DOHH2 (cell line): ENCODE measurements around the gene GATAD1.
A peak's percentile ranks its signal among the peaks of the same experiment; 100 is the strongest.

Experiments
- H3F3A ChIP-seq: fragments of 200-600 bp; sonication (generic), shearing (Covaris generic); 2 replicates; pipeline ENCODE4 v1.6.0; 2016; ENCODE audit warnings: antibody characterized with exemption, mild to moderate bottlenecking; ENCODE audit not compliant: control insufficient read depth, insufficient read depth
- H3K27ac ChIP-seq: fragments of 200-600 bp; sonication (generic); 2 replicates; pipeline ENCODE4 v1.5.1; 2014; ENCODE audit warnings: low read depth, mild to moderate bottlenecking, low read length, moderate library complexity
- H3K27me3 ChIP-seq: fragments of 200-600 bp; sonication (generic); 2 replicates; pipeline ENCODE4 v1.6.1; 2014; ENCODE audit warnings: mild to moderate bottlenecking, low read length, mixed read lengths; ENCODE audit not compliant: control insufficient read depth
- H3K36me3 ChIP-seq: fragments of 200-600 bp; sonication (generic); 2 replicates; pipeline ENCODE4 v1.6.1; 2014; ENCODE audit warnings: mild to moderate bottlenecking, low read length, moderate library complexity, mixed read lengths; ENCODE audit not compliant: control insufficient read depth
- H3K4me1 ChIP-seq: fragments of 200-600 bp; sonication (generic); 2 replicates; pipeline ENCODE4 v1.6.1; 2014; ENCODE audit warnings: mild to moderate bottlenecking, low read length, mixed read lengths; ENCODE audit not compliant: control insufficient read depth
- H3K4me2 ChIP-seq: fragments of 200-600 bp; sonication (generic); 2 replicates; pipeline ENCODE4 v1.6.0; 2014; ENCODE audit warnings: mild to moderate bottlenecking, low read length, moderate library complexity
- H3K4me3 ChIP-seq: fragments of 200-600 bp; sonication (generic); 2 replicates; pipeline ENCODE4 v1.5.1; 2014; ENCODE audit warnings: mild to moderate bottlenecking, low read length, mixed read lengths
- H3K79me2 ChIP-seq: fragments of 200-600 bp; sonication (generic); 2 replicates; pipeline ENCODE4 v1.6.1; 2014; ENCODE audit warnings: mild to moderate bottlenecking, low read length, mixed read lengths; ENCODE audit not compliant: control insufficient read depth
- H3K9me2 ChIP-seq: fragments of 200-600 bp; sonication (generic); replicated peaks from 2 replicates; pipeline ENCODE4 v1.6.1; 2014; ENCODE audit warnings: mild to moderate bottlenecking, low read length, mixed read lengths; ENCODE audit not compliant: control insufficient read depth
- H3K9me3 ChIP-seq: fragments of 200-600 bp; sonication (generic); 2 replicates; pipeline ENCODE4 v1.6.1; 2014; ENCODE audit warnings: antibody characterized with exemption, low read length, mixed read lengths; ENCODE audit not compliant: control insufficient read depth, insufficient read depth
- H4K20me1 ChIP-seq: fragments of 200-600 bp; sonication (generic); 2 replicates; pipeline ENCODE4 v1.6.0; 2014; ENCODE audit warnings: low read depth, mild to moderate bottlenecking, antibody characterized with exemption, low read length, moderate library complexity; ENCODE audit not compliant: control insufficient read depth, insufficient read depth
- EZH2phosphoT487 ChIP-seq: fragments of 200-600 bp; sonication (generic); IDR thresholded peaks from 2 replicates; pipeline ENCODE4 v1.6.1; 2017; ENCODE audit warnings: borderline replicate concordance, mild to moderate bottlenecking, antibody characterized with exemption, low read length, moderate library complexity, mixed read lengths
- TF ChIP-seq, protein P1 (sequence below): fragments of 200-600 bp; sonication (generic); IDR thresholded peaks from one replicate; pipeline ENCODE4 v1.5.1; 2014; ENCODE audit warnings: antibody characterized with exemption, mild to moderate bottlenecking, low read depth, low read length; ENCODE audit not compliant: poor library complexity, severe bottlenecking

GATAD1 gene, protein sequence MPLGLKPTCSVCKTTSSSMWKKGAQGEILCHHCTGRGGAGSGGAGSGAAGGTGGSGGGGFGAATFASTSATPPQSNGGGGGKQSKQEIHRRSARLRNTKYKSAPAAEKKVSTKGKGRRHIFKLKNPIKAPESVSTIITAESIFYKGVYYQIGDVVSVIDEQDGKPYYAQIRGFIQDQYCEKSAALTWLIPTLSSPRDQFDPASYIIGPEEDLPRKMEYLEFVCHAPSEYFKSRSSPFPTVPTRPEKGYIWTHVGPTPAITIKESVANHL

DNA sequence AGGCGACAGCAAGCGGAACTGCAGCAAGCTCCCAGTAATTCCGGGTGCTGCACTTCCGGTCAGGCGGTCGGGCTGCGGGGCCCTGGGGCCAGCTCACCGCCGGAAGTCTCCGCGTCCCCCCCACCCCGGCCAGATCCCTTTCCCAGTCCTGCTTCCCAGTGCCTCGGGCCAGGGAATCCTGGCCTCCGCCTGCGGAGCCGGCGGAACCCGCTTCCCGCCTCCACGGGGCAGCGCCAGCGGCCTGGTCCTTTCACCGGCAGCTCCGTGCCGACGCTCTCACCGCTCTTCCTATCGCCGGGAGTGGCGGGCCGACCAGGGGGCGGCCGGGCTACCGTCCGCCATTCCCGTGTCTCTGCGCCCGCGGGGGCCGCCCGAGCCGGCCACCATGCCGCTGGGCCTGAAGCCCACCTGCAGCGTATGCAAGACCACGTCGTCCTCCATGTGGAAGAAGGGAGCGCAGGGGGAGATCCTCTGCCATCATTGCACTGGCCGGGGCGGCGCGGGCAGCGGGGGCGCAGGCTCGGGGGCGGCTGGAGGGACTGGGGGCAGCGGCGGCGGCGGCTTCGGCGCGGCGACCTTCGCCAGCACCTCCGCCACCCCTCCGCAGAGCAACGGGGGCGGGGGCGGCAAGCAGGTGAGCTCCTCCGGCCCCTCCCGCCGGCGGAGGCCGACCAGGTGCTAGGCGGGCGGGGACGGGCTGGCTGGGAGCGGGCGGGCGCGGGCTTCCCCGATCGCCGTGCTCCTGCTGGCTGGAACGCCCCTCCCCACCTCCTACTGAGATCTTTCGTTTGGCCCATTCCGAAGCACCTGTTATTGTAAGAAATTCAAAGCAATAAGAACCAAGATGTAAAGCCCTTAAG, at the start of gene GATAD1:
Gene GATAD1, plus strand, starts transcription at position 138 of the 860 bp plus-strand sequence. Its CDS starts 248 bp downstream, at position 386.
- peaks cover 37% of the 10 kb centered on the region for H3K36me3 ChIP-seq
- no peaks in the 10 kb centered on the region for H4K20me1 ChIP-seq
- peak within 1 kb of the TSS; percentile 71 for H3K4me2 ChIP-seq
- no peaks in the 10 kb centered on the region for H3K27me3 ChIP-seq
- no peak for TF ChIP-seq EZH2phosphoT487
- TF ChIP-seq, protein P1, sequence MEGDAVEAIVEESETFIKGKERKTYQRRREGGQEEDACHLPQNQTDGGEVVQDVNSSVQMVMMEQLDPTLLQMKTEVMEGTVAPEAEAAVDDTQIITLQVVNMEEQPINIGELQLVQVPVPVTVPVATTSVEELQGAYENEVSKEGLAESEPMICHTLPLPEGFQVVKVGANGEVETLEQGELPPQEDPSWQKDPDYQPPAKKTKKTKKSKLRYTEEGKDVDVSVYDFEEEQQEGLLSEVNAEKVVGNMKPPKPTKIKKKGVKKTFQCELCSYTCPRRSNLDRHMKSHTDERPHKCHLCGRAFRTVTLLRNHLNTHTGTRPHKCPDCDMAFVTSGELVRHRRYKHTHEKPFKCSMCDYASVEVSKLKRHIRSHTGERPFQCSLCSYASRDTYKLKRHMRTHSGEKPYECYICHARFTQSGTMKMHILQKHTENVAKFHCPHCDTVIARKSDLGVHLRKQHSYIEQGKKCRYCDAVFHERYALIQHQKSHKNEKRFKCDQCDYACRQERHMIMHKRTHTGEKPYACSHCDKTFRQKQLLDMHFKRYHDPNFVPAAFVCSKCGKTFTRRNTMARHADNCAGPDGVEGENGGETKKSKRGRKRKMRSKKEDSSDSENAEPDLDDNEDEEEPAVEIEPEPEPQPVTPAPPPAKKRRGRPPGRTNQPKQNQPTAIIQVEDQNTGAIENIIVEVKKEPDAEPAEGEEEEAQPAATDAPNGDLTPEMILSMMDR: peak; percentile 94
- H3K27ac ChIP-seq: peak within 1 kb of the TSS; percentile 67
- H3K9me3 ChIP-seq: no peaks in the 10 kb centered on the region
- H3F3A ChIP-seq: peaks cover 2% of the 10 kb centered on the region; the same call in 1 of the 2 replicates
- no peaks in the 10 kb centered on the region for H3K9me2 ChIP-seq
- H3K4me1 ChIP-seq: peaks cover 17% of the 10 kb centered on the region
- H3K4me3 ChIP-seq: peak within 1 kb of the TSS; percentile 93
- peaks cover 5% of the 10 kb centered on the region; the same call in 1 of the 2 replicates for H3K79me2 ChIP-seq

DNA sequence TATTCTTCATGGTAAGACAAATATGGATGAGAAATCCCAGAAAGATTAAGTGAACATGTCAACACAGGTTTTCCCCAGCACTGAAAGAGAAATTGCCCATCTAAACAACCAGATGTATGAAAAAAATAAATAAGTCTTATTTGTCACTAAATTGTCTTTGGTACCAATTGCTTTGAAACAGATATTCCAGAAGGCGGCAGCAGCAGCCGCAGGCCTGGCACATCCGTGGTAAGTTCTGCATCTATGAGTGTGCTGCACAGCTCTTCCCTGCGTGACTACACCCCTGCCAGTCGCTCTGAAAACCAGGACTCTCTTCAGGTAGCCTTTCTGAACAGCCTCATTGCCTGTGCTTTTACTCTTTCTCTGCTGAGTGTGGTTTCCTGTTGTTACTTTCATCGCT, 49.7 kb upstream of the GATAD1 start:
- Histone ChIP-seq H3K36me3 (peaks cover 32% of the 10 kb centered on the region), H3K27me3 (no peaks in the 10 kb centered on the region)
- TF ChIP-seq, protein P1: no peak
- no peak for TF ChIP-seq EZH2phosphoT487

DNA sequence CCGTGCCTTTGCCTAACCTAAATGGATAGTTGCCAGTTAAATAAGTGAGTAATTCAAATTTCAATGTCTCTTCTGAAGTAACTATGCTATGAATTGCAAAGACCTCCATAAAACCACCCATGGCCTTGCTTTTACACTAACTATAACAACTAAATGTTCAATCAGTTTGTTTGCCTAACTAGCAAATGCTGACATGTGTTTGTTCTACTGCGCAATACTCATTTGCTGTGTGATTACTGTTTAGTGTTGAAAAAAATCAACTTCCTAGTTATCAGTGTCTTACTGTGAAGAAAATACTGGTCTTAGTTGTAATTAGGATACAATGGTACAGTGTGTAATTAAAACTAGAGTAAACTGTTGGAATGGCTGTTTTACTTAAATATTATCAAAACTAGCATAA, 47.3 kb upstream of the GATAD1 start:
- Histone ChIP-seq H3K9me2 (no peaks in the 10 kb centered on the region), H3K9me3 (no peaks in the 10 kb centered on the region), H3K27ac (no peak overlapping the region), H3F3A (no peaks in the 10 kb centered on the region), H3K27me3 (no peaks in the 10 kb centered on the region), H3K36me3 (peaks cover 32% of the 10 kb centered on the region), H3K4me1 (no peaks in the 10 kb centered on the region), H3K4me2 (no peak overlapping the region), H3K79me2 (no peaks in the 10 kb centered on the region), H4K20me1 (no peaks in the 10 kb centered on the region), H3K4me3 (no peak overlapping the region)
- TF ChIP-seq EZH2phosphoT487: no peak
- TF ChIP-seq, protein P1: no peak

More for the DNA sequence above, 49.7 kb upstream of the GATAD1 start:
- Histone ChIP-seq H3K9me2 (no peaks in the 10 kb centered on the region), H4K20me1 (no peaks in the 10 kb centered on the region), H3K79me2 (no peaks in the 10 kb centered on the region), H3K4me3 (no peak overlapping the region), H3F3A (no peaks in the 10 kb centered on the region), H3K4me2 (no peak overlapping the region), H3K4me1 (no peaks in the 10 kb centered on the region), H3K9me3 (no peaks in the 10 kb centered on the region), H3K27ac (no peak overlapping the region)
